ENCODE data around the gene BCL7A.

The BCL7A gene

DNA sequence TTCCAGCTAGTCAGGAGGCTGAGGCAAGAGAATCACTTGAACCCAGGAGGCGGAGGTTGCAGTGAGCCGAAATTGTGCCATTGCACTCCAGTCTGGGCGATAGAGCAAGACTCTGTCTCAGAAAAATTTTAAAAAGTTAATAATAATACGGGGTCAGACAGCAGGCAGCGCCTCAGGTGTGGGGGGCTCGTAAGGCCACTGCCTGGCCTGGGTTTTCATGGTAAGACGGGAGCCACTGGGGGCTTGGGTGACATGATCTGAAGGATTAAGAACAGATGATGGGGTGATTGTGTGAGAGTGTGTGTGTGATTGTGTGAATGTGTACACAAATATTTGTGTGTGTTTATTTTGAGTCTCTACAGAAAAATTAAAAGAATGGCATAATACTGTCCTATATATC is 23.6 kb downstream of the BCL7A start:
- Histone ChIP-seq H3K27me3 (ENCODE audit: control insufficient read depth, insufficient read depth, low read length) (no peaks in the 10 kb centered on the region), H2AFZ (no peak overlapping the region), H3K4me2 (ENCODE audit: low read length) (no peak overlapping the region), H3K4me3 (ENCODE audit: low read depth, low read length) (no peak overlapping the region), H3K36me3 (ENCODE audit: control insufficient read depth, insufficient read depth, low read length) (no peaks in the 10 kb centered on the region), H3K9ac (no peak overlapping the region), H3K4me1 (no peaks in the 10 kb centered on the region), H3K27ac (no peak overlapping the region), H3K9me3 (ENCODE audit: control insufficient read depth, low read length) (no peaks in the 10 kb centered on the region), H3K79me2 (no peaks in the 10 kb centered on the region)
- TF ChIP-seq, protein P1, sequence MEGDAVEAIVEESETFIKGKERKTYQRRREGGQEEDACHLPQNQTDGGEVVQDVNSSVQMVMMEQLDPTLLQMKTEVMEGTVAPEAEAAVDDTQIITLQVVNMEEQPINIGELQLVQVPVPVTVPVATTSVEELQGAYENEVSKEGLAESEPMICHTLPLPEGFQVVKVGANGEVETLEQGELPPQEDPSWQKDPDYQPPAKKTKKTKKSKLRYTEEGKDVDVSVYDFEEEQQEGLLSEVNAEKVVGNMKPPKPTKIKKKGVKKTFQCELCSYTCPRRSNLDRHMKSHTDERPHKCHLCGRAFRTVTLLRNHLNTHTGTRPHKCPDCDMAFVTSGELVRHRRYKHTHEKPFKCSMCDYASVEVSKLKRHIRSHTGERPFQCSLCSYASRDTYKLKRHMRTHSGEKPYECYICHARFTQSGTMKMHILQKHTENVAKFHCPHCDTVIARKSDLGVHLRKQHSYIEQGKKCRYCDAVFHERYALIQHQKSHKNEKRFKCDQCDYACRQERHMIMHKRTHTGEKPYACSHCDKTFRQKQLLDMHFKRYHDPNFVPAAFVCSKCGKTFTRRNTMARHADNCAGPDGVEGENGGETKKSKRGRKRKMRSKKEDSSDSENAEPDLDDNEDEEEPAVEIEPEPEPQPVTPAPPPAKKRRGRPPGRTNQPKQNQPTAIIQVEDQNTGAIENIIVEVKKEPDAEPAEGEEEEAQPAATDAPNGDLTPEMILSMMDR (IDR thresholded peaks at IDR 0.05), result no peak

DNA sequence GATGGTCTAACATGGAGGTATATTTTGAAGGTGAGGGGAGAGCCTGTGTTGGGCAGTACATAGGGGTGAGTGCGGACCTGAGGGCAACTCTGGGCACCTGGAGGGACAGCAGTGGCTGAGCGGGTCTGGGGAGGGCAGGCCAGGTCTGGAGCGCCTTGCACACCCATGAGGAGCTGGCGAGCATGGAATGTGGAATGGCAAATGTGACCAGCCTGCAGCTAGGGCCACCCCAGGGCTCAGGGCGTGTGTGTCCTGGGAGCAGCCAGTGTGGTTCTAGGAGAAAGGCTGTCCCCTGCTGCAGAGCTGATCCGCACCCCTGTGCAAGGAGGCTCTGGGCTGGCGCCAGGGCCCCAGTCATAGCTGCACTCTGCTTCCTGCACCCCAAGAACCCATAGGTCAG is 24.5 kb downstream of the BCL7A start:
- Histone ChIP-seq H3K27ac (no peak overlapping the region), H3K9me3 (ENCODE audit: control insufficient read depth, low read length) (no peaks in the 10 kb centered on the region), H3K4me3 (ENCODE audit: low read depth, low read length) (no peak overlapping the region), H3K79me2 (no peaks in the 10 kb centered on the region), H3K4me1 (peaks cover 3% of the 10 kb centered on the region), H3K4me2 (ENCODE audit: low read length) (no peak overlapping the region), H3K27me3 (ENCODE audit: control insufficient read depth, insufficient read depth, low read length) (no peaks in the 10 kb centered on the region), H3K36me3 (ENCODE audit: control insufficient read depth, insufficient read depth, low read length) (no peaks in the 10 kb centered on the region), H2AFZ (no peak overlapping the region), H3K9ac (no peak overlapping the region)
- TF ChIP-seq, protein P1 (IDR thresholded peaks at IDR 0.05), result no peak

DNA sequence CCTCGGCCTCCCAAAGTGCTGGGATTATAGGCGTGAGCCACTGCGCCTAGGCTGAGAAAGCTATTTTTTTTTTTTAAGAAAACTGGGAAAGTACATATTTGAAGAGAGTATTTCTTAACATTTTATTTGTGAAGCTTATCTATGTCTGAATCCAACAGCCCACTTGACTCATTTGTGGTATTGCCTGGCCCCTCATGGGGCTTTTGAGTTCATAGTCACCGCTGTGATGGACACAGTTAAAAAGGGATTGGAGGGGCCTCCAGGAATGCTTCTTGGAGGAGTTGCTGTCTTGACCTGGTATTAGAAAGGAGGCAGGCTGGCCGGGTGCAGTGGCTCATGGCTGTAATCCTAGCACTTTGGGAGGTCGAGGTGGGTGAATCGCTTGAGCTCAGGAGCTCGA is 26.5 kb downstream of the BCL7A start:
- H3K4me1 ChIP-seq, result peaks cover 8% of the 10 kb centered on the region
- no peaks in the 10 kb centered on the region for H3K9me3 ChIP-seq (ENCODE audit: control insufficient read depth, low read length)
- no peak overlapping the region for H3K27ac ChIP-seq
- no peak overlapping the region for H3K4me3 ChIP-seq (ENCODE audit: low read depth, low read length)
- no peak overlapping the region for H3K4me2 ChIP-seq (ENCODE audit: low read length)
- H3K79me2 ChIP-seq, result no peaks in the 10 kb centered on the region
- TF ChIP-seq, protein P1 (IDR thresholded peaks at IDR 0.05), result no peak
- no peak overlapping the region for H2AFZ ChIP-seq
- no peak overlapping the region for H3K9ac ChIP-seq
- H3K27me3 ChIP-seq (ENCODE audit: control insufficient read depth, insufficient read depth, low read length), result no peaks in the 10 kb centered on the region
- no peaks in the 10 kb centered on the region for H3K36me3 ChIP-seq (ENCODE audit: control insufficient read depth, insufficient read depth, low read length)

DNA sequence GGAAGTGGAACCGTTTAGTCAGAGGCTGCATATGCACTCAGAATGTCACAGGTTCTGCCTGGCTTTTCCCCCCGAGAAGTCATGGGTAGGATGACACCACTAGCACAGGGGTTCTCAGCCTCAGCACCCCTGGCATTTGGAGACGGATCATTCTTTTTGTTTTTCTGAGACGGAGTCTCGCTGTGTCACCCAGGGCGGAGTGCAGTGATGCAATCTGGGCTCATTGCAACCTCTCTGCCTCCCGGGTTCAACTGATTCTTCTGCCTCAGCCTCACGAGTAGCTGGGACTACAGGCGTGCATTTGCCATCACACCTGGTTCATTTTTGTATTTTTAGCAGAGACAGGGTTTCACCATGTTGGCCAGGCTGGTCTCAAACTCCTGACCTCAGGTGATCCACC is 28.1 kb downstream of the BCL7A start:
- H2AFZ ChIP-seq, result no peak overlapping the region
- H3K36me3 ChIP-seq (ENCODE audit: control insufficient read depth, insufficient read depth, low read length), result no peaks in the 10 kb centered on the region
- no peaks in the 10 kb centered on the region for H3K9me3 ChIP-seq (ENCODE audit: control insufficient read depth, low read length)
- H3K27me3 ChIP-seq (ENCODE audit: control insufficient read depth, insufficient read depth, low read length), result no peaks in the 10 kb centered on the region
- H3K79me2 ChIP-seq, result peaks cover 2% of the 10 kb centered on the region
- H3K4me3 ChIP-seq (ENCODE audit: low read depth, low read length), result no peak overlapping the region
- no peak overlapping the region for H3K9ac ChIP-seq
- H3K4me1 ChIP-seq, result peaks cover 8% of the 10 kb centered on the region
- H3K27ac ChIP-seq, result no peak overlapping the region
- H3K4me2 ChIP-seq (ENCODE audit: low read length), result no peak overlapping the region
- TF ChIP-seq, protein P1 (IDR thresholded peaks at IDR 0.05), result no peak

DNA sequence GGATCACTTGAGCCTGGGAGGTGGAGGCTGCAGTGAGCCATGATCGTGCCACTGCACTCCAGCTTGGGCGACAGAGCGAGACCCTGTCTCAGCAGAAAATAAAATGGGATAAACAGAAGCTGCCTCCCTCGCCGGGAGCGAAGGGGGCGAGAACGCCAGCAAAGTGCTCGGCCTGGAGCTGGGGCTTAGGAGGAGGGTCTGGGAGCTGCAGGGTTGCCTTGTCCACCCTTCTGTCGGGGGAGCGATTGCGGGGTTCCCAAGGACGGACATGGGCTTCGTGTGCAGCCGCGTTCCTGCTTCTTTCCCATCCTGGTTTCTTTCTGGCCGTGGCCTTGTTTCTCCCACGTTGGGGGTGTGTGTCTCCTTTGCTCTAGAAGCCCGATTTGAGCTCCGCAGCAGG is 29.0 kb downstream of the BCL7A start:
- Histone ChIP-seq H3K4me3 (ENCODE audit: low read depth, low read length) (no peak overlapping the region), H3K27ac (peak overlapping the region; percentile 42), H3K79me2 (peaks cover 3% of the 10 kb centered on the region), H3K9ac (no peak overlapping the region), H3K4me2 (ENCODE audit: low read length) (peak overlapping the region; percentile 58), H3K9me3 (ENCODE audit: control insufficient read depth, low read length) (no peaks in the 10 kb centered on the region), H3K27me3 (ENCODE audit: control insufficient read depth, insufficient read depth, low read length) (no peaks in the 10 kb centered on the region), H2AFZ (peak overlapping the region; percentile 53), H3K36me3 (ENCODE audit: control insufficient read depth, insufficient read depth, low read length) (no peaks in the 10 kb centered on the region), H3K4me1 (peaks cover 8% of the 10 kb centered on the region)
- TF ChIP-seq, protein P1 (IDR thresholded peaks at IDR 0.05), result no peak
